CD1c-positive myeloid dendritic cell (primary cell): ENCODE measurements around the gene PTPRS.
"Not testable (repeated sequence)": the region's sequence is repeated elsewhere in the genome, so short reads cannot be mapped to it uniquely, and the experiment has no call there.

Experiments used
- DNase-seq: peaks from one replicate; pipeline ENCODE4 v3.0.0-alpha.2; 2016; ENCODE audit errors: extremely low spot score

Gene PTPRS

DNA sequence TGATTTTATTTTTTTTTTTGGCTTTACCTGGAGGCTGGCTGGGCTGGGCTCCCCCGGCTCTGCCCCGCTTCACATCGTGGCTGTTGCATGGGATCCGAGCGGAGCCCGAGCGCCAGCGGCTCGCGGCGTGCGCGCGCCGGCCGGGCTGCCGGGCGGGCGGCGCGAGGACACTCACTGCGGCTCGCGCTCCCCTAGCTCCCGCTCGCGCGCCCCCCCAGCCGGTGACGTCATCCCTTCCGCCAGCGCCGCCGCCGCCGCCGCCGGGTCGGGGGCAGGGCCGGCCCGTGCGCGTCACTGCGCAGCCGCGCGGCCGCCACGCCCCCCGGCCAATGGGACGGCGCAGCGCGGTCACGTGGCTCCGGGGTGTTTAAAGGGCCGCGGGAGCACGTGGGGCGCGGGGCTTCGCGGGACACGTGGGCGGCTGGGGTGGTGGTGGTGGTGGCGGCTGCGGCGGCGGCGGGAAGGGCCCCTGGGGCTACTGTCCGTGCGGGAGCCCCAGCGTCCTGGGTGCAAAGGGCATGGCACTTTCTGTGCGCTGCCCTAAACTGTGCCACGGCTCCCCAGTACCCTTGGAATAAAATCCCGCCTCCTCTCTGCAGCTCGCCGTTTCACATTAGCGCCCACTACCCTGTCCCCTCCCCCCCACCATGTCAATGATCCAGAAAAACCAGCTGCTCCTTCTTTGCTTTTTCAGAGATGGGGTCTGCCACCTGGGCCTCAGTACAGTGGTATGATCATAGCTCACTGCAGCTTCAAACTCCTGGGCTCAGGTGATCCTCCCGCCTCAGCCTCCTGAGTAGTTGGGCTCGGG is at the start of gene PTPRS:
Gene PTPRS (minus strand): TSS at position 176 of the 811 bp plus-strand sequence. CDS start 54,672 bp downstream, outside the sequence.
- DNase-seq = peak; percentile 48

DNA sequence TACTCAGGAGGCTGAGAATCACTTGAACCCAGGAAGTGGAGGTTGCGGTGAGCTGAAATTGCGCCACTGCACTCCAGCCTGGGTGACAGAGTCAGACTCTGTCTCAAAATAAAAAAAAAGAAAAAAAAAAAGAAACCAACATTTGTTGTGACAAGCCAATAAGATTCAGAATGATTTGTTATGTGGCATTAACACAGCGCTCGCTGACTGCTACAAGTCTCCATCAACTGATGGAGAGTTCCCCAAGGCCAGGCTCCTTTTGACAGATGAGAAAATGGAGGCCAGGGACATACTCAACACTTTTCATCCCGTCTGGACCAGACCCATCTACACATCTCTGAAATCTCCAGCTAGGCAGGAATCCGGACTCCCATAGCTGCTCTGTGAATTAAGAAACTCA is 48.7 kb upstream of the PTPRS start:
- DNase-seq = no peak

DNA sequence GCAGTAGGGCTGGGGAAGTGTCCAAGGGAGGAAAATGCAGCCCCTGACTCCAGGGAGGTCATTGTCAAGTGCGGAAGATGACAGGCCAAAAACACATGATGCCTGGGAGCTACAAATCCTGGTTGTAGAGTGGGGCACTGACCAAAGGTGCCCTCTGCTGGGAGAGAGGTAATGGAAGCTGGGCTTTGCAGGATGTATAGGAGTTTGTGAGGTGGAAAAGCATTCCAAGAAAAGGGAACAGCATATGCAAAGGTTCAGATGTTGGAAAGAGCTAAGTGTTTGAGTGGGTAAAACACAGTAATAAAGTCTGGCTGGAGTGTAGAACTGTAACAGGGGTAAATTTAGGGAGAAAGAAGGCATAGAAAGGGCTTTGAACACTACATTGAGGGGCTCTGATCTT is 46.9 kb upstream of the PTPRS start:
- no peak for DNase-seq

DNA sequence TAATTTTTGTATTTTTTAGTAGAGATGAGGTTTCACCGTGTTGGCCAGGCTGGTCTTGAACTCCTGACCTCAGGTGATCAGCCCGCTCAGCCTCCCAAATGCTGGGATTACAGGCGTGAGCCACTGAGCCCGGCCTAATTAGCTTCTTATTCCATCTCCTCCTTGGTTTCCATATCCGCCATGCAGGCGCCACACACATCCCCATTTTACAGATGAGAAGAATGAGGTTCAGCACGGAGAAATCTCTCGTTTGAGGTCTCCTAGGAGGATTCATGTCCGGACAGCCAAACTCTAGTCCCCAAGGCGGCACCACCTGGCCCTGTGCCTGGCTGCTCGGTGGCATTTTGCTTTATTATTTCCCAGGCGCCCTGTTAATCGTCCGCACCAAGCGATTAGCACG is 46.2 kb upstream of the PTPRS start:
- DNase-seq = no peak

DNA sequence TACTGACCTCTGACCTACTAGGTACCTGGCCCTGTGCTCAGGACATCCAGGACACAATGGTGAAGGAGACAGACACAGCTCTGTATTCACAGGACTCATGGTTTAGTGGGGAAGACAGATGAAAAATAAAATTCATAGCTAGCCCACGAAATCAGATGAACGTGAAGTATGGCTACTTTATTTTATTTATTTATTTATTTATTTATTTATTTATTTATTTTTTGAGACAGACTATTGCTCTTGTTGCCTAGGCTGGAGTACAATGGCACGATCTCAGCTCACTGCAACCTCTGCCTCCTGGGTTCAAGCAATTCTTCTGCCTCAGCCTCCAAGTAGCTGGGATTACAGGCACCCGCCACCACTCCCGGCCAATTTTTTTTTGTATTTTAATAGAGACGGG is 40.6 kb upstream of the PTPRS start:
- DNase-seq = not testable (repeated sequence)

DNA sequence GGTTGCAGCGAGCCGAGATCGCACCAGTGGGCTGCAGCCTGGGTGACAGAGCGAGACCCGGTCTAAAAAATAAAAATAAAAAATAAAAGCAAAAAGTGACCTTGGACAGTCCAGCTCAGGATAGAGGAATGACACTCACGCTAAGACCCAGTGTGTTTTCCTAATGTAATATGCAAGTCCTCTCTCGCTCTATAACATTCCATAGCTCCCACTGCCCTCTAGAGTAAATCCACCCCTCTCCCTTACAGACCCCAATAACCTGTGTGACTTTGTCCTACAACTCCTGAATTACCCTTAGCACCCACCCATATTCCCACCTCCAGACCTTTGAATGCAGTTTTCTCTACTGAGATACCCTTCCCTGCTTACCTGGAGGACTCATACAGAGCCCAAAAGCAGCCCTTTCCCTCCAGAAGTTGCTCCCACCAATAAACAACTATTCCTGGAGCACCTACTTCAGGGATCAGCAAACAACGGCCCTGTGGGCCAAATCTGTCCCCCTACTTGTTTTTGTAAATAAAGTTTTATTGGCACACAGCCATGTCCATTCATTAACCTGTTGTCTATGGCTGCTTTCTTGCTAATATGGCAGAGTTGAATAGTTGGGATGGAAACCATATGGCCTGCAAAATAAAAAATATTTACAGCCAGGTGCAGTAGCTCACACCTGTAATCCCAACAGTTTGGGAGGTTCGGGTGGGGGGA is 39.8 kb upstream of the PTPRS start:
- DNase-seq = no peak

DNA sequence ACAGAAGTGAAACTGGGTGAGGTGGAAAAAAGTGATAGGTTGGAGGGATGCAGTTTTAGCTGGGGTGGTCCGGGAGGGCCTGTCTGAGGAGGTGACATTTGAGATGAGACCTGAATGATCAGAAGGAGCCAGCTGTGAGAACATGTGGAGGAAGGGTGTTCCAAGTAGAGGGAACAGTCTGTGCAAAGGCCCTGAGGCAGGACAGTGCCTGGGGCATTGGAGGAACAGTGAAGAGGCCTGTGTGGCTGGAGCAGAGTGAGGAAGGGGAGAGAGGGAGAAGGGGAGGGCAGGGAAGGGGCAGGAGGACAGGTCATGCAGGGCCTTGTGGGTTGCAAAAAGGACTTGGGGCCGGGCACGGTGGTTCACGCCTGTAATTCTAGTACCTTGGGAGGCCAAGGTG is 36.3 kb upstream of the PTPRS start:
- no peak for DNase-seq

DNA sequence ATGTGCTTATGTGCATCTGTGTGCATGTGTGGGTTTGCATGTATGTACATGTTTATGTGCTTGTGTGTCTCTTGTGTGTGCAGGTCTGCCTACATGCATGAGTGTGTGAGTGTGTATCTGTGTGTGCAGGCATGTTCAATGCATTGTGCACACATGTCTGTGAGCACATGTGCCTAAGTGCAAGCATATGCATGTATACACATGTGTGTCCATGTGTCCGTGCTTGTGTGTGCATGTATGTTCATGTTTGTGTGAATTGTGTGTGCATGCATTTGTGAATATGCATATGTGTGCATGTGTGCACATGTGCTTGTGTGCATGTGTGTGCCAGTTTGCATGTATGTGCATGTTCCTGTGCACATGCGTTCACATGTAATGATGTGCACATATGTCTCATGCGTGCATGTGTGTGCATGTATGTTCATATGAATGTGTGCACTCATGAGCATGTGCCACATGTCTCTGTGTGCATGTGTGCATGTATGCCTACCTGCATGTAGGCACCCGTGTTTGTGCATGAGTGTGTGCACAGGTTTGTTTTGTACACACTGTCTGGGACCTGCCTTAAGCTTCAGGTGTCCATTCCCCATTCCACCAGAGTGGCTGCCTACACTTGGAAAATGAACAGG is 32.1 kb upstream of the PTPRS start:
- no peak for DNase-seq

DNA sequence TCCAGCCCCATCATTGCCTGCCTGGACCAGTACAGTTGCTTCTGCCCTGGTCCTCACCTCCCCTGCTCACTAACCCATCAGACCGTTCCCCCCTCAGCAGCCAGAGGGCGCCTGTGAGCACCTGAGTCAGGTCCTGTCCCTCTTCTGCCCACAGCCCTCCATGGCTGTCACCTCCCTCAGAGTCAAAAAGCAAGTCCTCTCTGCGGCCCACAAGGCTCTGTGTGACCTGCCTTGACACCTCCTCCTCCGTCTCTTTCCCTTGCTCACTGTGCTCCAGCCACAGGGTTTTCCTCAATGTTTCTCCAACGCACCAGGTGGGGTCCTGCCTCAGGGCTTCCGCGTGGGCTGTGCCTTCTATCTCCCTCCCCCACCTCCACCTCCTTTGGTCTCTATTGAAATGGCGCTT is 29.4 kb upstream of the PTPRS start:
- peak; percentile 32 for DNase-seq

DNA sequence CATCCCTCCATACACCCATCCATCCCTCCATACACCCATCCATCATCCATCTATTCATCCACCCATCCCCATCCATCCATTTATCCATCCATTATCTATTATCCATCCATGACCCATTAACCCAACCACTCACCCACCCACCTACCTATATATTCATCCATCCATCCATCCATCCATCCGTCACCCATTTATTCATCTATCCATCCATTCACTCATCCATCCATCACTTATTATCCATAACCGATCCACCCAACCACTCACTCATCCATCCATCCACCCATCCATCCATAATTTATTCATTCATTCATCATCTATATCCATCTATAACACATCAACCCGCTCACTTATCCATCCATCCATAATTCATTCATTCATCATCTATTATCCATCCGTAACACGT is 28.7 kb upstream of the PTPRS start:
- DNase-seq = no peak

DNA sequence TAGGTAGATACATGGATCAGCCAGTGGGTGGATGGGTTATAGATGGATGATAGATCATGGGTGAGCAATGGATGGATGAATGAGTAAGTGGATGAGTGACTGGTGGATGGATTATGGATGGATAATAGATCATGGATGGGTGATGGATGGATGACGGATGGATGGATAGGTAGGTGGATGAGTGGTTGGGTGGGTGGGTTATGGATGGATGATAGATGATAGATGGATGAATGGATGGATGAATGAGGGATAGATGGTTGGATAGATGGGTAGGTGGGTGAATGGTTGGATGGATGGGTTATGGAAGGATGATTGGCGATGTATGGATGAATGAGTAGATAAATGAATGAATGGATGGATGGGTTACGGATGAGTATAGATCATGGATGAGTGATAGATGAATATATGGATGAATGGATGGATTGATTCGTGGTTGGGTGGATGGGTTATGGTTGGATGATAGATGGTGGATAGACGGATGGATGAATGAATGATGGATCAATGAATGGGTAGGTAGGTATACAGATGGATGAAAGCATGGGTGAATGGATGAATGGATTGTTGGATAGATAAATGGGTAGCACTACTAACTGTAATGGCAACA is 27.0 kb upstream of the PTPRS start:
- DNase-seq = no peak

DNA sequence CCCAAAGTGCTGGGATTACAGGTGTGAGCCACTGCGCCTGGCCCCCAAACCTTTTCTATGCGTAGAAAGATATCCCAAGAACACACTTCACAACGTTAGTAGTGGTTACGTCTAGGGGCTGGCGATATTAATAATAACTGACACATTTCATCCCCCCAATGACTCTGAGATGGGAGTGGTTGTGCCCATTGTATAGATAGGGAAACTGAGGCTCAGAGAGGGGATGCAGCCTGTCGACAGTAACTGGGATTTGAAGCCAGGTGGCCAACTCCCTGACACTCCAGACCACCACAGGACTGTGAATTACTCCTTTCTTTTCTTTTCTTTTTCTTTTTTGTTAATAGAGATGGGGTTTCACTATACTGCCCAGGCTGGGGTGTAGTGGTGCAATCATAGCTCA is 25.3 kb upstream of the PTPRS start:
- DNase-seq = no peak

DNA sequence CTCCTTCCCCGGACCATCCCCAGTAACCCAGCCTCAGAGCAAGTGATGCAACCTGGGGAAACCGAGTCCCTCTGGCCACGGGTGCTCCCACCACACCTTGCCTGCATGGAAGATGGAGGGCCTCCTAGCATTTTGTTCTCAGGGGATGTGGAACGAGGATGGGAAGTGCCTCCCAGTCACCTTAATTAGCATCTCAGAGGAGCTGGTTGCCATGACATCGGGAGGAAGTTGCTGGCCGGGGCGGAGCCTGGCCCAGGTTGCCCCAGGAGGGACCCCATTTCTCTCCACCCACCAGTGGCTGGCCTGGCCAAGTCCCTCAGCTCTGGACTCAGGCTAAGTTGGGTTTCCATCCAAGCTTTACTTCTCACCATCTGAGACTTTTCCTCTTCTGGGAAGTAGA is 24.1 kb upstream of the PTPRS start:
- DNase-seq = no peak

DNA sequence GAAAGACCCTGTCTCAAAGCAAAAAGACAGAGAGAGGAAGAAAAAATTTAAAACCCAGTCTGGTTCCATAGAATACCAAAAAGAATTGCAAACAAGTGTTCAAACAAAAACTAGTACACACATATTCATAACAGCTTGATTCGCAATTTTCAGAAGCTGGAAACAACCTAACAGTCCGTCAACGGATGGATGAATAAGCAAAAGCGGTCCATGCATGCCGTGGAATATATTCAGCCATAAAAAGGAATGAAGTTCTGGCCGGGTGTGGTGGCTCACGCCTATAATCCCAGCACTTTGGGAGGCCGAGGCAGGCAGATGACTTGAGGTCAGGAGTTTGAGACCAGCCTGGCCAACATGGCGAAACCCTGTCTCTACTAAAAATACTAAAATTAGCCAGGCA is 21.2 kb upstream of the PTPRS start:
- DNase-seq = not testable (repeated sequence)

DNA sequence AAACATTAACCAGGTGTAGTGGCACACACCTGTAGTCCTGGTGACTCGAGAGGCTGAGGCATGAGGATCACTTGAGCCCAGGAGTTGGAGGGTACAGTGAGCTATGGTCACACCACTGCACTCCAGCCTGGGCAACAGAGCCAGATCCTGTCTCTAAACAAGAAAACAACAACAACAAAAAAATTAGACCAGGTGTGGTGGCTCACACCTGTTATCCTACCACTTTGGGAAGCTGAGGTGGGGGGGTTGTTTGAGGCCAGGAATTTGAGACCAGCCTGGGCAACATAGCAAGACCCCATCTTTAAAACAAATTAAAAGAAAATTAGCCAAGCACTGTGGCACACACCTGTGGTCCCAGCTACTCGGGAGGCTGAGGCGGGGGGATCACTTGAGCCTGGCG is 20.8 kb upstream of the PTPRS start:
- DNase-seq = no peak

DNA sequence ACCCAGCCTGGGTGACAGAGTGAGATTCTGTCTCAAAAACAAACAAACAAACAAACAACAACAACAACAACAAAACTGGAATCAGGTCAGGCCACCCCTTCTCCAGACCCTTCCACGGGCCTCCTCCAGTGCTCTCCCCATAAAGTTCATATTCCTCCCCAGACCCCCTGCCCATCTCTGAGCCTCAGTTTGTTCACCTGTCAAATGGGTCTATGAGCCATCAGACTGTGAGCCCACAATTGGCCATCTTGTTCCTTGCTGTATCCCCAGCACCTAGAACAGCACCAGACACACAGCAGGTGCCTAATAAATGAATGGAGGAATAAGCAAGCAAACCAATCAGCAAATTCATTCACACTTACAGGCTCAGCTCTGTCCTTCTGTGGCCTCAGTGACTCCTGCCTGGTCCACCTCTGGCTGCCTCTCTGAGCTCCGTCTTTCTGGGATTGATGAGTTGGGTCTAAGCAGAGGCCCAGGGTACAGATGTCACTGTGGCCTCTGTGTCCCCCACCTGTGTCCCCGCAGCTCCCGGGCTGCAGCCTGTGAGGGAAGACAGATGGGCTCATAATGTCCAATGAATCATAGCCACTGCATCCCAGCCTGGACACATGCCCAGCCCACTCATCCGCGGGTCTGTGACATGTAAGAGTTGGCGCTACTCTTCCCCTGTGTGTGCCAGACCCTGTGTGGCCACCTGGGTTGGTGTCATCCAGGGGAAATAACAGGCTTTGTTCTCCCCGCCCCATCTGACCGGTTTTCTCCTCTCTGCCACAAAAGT is 19.6 kb upstream of the PTPRS start:
- no peak for DNase-seq

DNA sequence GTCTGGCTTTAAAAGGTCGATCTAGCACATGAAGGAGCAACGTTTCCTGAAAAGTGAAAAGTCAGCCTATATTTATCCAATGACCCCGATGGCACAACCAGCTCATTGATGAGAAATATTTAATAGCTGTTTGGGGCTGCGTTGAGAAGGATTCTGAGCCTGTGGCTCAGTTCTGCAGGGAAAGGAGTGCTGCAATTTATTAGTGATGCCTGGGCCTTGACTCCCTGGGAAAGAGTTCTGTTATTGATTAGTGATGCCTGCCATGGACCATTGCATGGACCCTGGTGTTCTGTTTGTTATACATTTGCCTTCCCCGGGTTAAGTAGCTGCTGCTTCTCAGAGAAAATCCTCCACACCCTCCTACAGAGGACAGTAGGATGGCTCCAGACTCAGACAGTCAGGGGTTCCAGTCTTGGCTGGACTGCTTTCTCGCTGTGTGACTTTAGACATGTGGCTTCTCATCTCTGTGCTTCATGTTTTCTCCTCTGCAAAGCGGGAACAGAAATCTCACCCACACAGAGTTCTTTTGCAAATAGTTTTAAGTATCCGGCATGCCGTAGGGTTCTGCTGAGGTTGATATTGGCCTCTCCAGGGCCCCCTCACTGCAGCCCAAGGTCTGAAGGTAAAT is 17.7 kb upstream of the PTPRS start:
- DNase-seq = no peak

DNA sequence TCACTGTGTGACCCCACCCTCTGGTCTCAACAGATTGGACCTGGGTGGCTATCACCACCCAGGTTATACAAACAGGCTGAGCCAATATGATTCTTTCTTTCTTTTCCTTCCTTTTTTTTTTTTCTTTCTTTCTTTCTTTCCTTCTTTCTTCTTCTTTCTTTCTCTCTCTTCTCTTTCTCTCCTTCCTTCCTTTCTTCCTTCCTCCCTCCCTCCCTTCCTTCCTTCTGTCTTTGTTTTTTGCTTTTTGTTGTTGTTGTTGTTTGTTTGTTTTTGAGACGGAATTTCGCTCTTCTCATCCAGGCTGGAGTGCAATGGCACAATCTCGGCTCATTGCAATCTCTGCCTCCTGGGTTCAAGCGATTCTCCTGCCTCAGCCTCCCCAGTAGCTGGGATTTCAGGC is 17.0 kb upstream of the PTPRS start:
- no peak for DNase-seq

DNA sequence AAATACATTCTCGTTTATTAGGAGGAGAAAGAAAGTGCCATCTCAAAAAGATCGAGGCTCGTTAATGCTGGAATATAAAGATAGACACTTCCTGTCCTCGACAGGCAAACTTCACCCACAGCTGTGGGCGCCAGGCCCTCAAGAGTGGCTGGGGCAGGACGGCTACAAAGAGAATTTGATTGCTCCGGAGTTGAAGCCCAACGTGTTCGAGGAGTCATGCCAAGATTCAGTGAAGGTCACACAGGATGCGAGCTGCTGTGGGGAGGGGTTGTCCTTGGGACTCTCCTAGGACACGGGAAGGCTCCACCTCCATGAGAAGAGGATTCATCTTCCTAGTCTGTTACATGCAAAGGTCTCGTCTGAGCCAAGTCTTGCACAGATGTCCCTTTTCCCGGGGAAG is 16.3 kb upstream of the PTPRS start:
- no peak for DNase-seq

DNA sequence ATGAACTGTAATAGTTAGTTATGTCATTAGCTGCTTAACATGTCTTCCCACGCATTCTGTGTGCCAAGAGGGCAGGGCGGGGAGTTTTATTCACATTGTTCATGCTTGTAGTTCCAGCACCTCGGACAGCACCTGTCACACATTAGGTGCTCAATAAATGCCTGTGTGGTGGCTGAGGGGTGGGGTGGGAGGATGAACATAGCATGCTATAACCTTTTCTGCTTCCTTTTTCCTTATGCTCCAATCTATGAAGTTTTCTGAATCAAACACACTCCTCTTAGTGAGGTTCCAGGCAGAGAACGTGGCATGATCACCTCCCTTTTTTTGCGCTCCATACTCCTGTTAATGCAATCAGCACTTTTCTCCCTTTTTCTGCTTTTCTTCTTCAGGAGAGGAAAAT is 15.8 kb upstream of the PTPRS start:
- peak; percentile 33 for DNase-seq

DNA sequence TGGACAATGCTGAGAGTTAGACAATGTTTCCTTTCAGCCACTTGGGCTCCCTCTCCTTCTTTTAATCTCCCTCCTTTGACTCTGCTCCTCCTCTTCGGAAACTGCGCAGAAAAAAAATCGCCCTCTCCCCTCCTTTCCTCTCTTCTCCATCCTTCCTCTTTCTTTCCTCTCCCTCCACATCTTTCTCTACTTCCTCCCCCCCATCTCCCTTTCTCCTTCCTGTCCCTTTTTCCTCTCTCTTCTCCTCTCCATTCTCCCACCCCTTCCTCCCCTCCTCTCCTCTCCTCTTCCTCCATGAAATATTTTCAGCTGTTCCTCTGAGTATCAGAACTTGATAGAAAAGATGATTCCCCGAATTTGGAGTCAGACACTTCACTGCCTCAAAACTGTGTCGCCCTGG is 15.1 kb upstream of the PTPRS start:
- DNase-seq = no peak
